Left ventricle myocardium superior (tissue), 1 donor: ENCODE measurements around the gene TEX19. TPM values are rescaled to one million over a fixed set of nuclear protein-coding genes. Genes with fewer than 3 reads are reported as not detected.
A peak's percentile ranks its signal among the peaks of the same experiment; 100 is the strongest.
"Not testable (repeated sequence)": the region's sequence is repeated elsewhere in the genome, so short reads cannot be mapped to it uniquely, and the experiment has no call there.

Experiments used
- ATAC-seq: fragments of 200-7000 bp; cut with Tn5 transposase; one replicate; pipeline ENCODE4 v1.9.1; 2020; ENCODE audit warnings: mild to moderate bottlenecking, moderate library complexity
- DNase-seq: peaks from one replicate; pipeline ENCODE4 v3.0.0-alpha.2; 2020
- intact Hi-C: fragments of 100-400 bp; cut with micrococcal nuclease; formaldehyde crosslinking; loops from one replicate; pipeline ENCODE4 v1.11.0; 2022
- total RNA-seq: library from RNA; stranded (reverse); fragmentation: NEBNext Ultra II Directional; extraction: Animal tissue kit (Norgen Biotek cat#: 25700); gene quantifications from one replicate; pipeline ENCODE4 v1.2.1, GENCODE V29; 2021
- donor health status: DM: no; HTN: yes; CAD: no; lungs with severe emphysema.

The TEX19 gene
- total RNA-seq, 1 donor from 2014 or later = not detected

DNA sequence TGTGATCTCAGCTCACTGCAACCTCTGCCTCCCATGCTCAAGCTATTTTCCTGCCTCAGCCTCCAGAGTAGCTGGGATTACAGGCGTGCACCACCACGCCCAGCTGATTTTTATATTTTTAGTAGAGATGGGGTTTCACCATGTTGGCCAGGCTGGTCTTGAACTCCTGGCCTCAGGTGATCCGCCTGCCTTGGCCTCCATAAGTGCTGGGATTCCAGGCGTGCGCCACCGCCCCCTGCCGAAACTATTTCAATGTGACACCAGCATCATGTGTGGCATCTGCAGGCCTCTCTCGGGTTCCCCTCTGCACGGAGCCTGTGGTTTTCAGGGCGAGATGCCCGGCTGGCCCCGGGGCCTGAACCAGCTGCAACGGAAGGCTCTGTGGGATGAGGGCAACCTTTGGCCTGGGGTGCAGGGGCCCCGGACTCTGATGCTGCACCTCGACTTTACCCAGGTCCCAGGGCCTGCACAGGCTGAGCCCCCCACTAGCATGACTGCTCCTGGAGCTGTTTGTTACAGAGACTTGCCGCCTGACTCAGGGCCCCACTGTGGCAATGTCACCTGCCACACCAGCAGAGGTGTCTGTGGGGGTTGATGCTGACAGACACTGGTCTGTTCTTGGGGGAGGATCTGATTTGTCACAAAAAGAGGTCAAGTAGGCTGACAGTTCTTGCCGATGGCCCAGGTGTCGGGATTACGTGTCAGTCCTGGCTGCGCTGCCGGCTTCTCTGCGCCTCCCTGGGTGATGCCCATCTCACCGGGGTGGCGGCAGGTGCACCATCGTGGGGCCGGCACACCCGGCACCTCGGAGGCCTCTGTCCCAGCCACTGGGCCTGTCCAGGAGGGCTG is 8.6 kb upstream of the TEX19 start:
- peak; percentile 31 for DNase-seq
- intact Hi-C loops = loop anchor here (10.0 kb wide), 1 partner anchor 54 kb away; no protein-coding TSS in a partner anchor
- no peak for ATAC-seq

DNA sequence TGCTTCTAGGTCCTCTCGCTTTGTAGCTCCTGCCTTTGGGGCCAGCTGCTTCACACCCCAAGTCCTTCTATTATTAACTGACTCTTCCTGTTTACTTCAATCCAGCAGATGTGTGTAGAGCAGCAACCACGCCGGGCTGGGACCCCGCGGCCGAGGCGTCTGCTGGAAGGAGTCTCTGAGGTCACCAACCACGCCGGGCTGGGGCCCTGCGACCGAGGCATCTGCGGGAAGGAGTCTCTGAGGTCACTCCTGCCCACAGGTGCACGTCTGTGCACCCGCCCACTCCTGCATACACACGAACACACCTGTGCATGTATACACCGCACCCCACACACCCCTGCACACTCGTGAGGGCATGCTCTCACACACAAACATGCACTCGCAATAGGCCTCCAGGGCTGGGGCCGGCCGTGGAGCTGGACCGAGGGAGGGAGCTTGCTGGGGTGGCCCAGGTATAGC is 7.8 kb upstream of the TEX19 start:
- peak; percentile 19 for DNase-seq

DNA sequence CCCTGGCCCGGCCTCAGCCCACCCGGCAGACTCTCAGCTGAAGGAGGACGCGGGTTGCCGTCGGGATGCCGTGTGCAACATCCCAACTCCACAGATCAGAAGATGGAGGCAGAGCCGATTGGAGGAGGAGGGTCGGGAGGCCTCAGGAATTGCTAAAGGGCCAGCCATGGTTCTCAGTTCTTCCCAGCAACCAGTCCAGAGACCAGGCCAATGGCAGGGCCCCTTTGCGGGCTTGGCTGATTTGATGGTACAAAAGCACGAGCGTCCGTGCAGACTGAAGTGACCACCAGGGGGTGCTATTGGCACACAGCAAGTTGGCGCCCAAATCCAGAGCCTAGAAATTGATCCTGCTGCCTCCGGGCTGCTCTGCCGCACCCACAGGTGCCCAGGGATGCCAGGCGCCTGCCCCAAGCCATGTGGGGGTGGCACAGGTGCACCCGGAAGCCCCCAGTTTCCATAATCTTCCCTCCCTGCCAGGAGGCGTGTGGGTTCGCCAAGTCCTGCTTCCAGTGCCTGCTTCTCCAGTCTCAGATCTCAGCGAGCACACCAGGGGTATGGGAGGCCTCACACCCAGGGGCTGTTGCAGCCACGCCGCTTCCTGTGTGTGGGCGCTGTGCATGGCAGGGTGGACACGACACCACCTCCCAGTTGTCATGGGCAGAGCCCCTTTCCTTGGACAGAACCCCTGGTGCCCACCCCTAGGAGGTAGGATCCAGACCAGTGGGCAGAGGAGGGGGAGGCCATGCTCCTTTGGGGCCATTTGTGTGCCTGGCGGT is 7.1 kb upstream of the TEX19 start:
- intact Hi-C loops = loop anchor here (10.0 kb wide), 1 partner anchor 53 kb away; no protein-coding TSS in a partner anchor
- peak; percentile 87 for DNase-seq
- peak; percentile 88 for ATAC-seq

More for the DNA sequence above, 7.8 kb upstream of the TEX19 start:
- peak; percentile 12 for ATAC-seq
- intact Hi-C loops = loop anchor here (10.0 kb wide), 1 partner anchor 54 kb away; no protein-coding TSS in a partner anchor

DNA sequence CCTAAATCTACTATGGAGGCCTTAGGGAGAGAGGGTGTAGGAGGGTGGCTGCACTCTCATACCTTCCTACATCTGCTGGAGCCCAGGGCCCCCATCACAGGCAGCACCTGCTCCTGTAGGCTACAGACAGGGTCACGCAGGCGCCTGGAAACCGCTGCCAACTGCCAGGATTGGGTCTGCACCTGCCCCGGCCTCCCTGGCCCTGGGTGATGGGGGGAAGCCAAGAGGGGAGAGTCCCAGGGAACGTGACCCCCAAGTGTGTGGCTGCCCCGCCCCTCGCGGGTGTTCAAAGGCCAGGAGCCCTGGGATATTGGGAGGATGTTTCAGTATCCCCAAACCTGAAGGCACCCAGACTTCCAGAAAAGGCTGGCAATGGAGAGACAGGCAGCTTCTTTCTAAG is 5.6 kb upstream of the TEX19 start:
- intact Hi-C loops = loop anchor here (10.0 kb wide), 1 partner anchor 51 kb away; no protein-coding TSS in a partner anchor
- DNase-seq (no peak), ATAC-seq (no peak)

DNA sequence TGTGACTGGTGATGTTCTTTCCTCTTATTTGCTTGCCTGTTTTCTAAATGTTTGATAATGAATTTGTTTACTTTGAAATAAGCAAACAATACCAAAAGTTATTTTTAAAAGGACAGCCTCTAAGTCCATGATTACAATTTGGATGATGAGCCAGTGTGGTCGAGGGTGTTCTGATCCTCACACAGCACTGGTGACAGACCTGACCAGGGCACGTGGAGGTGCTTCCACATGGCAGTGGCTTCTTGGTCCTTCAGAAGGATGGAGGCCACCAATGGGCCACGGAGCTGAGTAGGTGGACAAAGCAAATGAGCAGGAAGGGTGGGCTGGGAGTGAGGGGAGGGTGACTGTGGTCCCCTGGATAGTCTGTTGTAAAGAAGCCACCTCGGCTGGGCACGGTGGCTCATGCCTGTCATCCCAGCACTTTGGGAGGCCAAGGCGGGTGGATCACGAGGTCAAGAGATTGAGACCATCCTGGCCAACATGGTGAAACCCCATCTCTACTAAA is 4.2 kb upstream of the TEX19 start:
- intact Hi-C loops = loop anchor here (10.0 kb wide), 1 partner anchor 50 kb away; no protein-coding TSS in a partner anchor
- no peak for DNase-seq
- ATAC-seq = no peak

DNA sequence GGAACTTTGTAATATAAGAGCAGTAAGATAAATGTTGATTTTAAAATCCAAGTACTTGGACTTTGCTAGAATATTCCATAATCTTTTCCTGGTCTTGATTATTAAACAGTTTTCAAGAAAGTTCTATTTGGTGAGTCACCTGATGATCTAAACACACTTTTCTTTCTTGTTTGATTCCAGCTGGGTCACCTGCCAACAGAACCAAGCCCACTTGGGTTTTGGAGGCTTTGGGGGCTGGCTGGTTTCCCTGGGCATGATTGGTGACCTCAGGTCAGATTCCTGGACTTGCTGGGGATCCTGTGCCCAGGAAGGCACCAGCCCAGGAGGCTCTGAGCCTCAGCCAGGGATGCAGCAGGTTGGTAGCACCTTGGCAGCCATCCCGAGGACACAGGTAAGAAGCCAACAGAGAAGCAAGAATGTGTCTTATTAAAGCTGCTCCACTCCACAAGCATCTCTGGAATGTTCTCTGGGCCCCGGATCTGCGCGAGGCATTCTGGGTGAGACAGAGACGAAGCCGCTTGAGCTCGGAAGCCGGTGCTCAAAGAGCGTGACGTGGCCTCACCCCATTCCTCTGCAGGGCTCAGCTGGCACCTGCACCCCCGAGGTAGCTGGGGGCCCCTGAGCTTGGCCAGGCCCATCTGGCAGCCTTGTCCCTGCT is 3.1 kb upstream of the TEX19 start:
- intact Hi-C loops = loop anchor here (10.0 kb wide), 1 partner anchor 49 kb away; no protein-coding TSS in a partner anchor

DNA sequence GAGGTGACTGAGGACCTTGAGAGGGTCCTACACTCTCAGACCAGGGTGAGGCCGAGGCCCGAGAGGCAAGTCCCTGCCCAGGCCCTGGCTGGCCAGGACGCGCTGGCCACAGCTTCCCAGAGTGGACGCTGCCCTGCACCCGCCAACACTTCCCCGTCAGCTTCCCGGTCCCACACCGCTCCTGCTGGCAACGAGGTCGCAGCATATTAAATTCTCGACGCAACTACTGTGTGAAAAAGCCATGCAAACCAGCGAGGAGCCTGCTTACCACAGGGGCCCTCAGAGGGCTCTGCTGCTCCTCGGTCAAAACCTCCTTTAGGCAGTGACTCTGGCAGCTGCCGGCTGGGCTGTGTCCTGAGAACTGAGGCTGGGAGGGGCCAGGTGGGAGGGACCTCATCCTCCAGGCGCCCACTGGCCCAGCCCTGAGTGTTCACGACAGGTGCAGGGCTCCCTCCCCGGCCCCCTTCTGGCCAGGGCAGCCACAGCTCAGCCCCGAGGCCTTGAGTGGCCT is 2.1 kb upstream of the TEX19 start:
- intact Hi-C loops = loop anchor here (10.0 kb wide), 1 partner anchor 48 kb away; no protein-coding TSS in a partner anchor
- no peak for DNase-seq
- ATAC-seq = no peak

More for the DNA sequence above, 3.1 kb upstream of the TEX19 start:
- no peak for DNase-seq
- ATAC-seq = no peak

DNA sequence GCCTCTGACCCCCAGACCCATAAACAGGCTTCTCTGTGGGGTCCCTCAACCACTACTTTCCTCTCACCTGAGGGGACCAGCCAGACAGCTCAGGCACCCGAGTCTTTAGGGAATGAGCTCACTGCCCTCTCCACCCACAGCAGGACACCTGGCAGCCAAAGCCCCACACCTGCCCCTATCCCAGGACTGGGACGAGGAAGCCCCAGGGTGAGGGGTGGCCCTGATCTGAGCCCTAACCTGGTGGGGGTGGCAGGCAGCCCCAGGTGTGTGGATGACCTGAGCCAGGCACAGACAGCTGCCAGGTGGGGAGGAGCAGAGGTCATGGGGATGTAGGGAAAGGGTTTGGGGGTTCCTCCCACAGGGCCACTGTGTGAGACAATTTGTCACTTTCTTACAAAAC is 1.7 kb upstream of the TEX19 start:
- intact Hi-C loops = loop anchor here (10.0 kb wide), 1 partner anchor 47 kb away; no protein-coding TSS in a partner anchor
- DNase-seq (no peak), ATAC-seq (no peak)

DNA sequence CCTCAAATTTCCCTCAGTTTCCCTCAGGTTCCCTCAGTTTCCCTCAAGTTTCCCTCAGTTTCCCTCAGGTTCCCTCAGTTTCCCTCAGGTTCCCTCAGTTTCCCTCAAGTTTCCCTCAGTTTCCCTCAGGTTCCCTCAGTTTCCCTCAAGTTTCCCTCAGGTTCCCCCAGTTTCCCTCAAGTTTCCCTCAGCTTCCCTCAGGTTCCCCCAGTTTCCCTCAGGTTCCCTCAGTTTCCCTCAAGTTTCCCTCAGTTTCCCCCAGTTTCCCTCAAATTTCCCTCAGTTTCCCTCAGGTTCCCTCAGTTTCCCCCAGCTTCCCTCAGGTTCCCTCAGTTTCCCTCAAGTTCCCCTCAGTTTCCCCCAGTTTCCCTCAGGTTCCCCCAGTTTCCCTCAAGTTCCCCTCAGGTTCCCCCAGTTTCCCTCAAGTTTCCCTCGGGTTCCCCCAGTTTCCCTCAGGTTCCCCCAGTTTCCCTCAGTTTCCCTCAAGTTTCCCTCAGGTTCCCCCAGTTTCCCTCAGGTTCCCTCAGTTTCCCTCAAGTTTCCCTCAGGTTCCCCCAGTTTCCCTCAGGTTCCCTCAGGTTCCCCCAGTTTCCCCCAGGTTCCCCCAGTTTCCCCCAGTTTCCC is 516 bp downstream of the TEX19 start:
- ATAC-seq, DNase-seq: not testable (repeated sequence)
- intact Hi-C loops = loop anchor here (10.0 kb wide), 1 partner anchor 45 kb away; no protein-coding TSS in a partner anchor

DNA sequence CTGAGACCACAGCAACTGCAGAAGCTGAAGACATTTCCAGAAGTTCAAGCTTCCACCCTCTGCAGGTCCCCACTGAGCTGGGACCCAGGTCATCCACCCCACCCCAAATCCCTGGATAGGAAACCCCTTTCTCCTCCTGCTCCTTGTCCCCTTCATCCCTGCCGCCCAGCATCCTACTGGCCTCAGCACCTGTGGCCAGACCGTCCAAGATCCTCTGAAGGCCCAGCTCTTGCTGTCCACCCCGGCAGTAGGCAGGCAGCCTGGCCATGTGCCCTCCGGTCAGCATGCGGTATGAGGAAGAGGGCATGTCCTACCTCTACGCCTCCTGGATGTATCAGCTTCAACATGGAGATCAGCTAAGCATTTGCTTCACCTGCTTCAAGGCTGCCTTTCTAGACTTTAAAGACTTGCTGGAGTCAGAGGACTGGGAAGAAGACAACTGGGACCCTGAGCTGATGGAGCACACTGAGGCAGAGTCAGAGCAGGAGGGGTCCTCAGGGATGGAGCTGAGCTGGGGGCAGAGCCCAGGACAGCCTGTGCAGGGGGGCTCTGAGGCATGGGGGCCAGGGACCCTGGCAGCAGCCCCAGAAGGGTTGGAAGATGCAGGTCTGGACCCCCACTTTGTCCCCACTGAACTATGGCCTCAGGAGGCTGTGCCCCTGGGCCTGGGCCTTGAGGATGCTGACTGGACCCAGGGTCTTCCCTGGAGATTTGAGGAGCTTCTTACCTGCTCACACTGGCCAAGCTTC is 3.0 kb downstream of the TEX19 start:
- ATAC-seq (no peak), DNase-seq (no peak)
- intact Hi-C loops = no loop called here

DNA sequence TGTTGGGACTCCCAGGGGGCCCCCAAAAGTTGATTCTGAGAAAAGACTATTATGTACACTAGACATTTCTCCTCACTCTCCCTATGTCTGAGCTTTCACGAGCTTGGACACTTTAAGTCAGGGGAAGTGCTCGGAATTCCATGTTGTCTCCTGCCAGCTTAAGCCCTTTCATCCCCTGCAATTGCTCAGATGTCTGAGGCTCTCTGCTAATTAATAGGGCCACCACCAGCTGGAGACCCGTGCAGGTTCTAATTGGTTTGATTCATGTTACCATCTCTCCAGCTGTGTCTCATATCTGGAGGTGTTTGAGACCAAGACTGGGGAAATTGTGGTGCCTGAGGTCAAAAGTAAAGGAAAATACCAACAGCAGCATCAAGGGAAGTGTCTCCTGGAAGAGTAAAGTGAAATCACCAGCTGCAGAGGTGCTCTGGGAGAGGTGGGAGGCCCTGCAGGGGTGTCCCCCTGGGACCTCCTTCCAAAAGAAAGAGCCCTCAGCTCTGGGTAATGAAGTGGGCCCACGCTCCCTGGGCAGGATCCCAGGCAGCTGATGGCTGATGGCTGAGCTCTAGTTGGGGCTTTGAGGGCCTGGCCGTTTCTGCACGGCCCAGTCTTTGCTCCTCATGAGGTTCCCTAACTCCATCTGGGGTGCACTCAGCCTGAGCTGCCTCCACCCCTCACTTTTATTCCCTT is 6.7 kb downstream of the TEX19 start:
- ATAC-seq (no peak), DNase-seq (no peak)
- intact Hi-C loops = no loop called here

DNA sequence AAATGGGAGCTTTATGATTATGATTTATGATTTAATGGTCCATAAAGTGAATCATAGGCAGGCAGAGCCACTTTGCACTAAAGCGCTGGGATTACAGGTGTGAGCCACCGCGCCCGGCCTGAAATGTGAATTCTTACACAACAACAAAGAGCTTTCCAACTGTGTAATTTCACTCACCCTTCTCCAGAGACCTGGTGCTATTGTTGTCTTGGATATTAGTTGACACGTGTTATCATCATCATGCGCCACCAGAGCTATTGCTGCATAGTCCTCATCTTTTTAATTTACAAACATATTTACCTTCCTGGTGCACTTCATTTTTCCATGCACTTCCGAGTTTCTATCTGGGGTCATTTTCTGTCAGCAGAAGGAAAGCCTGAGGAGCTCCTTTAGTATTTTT is 7.7 kb downstream of the TEX19 start:
- intact Hi-C loops = no loop called here
- ATAC-seq (no peak), DNase-seq (no peak)

DNA sequence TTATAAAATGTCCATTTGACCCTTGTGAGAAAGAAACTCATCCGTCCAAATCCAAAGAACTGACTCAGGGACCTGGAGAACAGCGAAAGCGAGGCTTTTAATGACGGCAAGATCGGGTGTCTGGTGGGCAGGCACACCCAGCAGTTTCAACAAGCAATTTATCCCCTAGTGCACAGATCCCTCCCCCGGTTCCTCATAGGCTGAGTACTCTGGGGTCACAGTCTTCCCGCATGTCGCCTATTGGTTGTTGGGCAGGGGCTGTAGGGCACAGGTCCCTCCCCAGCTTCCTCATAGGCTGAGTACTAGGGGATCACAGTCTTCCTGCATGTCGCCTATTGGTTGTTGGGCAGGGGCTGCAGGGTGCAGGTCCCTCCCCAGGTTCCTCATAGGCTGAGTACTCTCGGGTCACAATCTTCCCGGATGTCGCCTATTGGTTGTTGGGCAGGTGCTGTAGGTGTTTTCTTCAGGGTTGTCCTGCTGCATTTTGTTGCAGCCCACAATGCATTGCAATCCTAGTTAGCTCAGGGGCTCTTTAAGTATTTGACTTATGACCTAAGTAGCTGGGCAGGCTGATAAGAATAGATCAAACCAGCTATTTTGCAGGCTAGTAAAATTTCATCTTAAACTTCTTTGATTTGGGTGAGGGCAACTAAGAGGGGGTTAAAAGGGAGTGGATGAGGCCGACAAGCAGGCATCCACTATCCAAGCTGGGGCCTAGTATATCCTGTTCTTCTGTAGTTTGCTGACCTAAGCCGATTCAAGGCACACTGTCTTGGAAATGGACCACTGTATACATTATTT is 8.9 kb downstream of the TEX19 start:
- ATAC-seq = no peak
- DNase-seq = no peak
- intact Hi-C loops = no loop called here

DNA sequence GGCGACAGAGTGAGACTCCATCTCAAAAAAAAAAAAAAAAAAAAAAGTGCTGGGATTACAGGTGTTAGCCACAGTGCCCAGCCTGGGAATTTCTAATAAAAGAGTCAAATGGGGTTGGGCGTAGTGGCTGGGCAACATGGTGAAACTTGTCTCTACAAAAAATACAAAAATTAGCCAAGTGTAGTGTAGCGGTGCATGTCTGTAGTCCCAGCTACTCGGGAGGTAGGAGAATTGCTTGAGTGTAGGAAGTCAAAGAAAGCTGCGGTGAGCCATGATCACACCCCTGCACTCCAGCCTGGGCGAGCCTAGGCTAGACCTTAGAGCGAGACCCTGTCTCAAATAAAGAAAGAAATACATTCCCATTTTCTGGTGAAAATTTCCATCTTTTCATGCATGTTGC is 10.2 kb downstream of the TEX19 start:
- intact Hi-C loops = no loop called here
- ATAC-seq (no peak), DNase-seq (no peak)

DNA sequence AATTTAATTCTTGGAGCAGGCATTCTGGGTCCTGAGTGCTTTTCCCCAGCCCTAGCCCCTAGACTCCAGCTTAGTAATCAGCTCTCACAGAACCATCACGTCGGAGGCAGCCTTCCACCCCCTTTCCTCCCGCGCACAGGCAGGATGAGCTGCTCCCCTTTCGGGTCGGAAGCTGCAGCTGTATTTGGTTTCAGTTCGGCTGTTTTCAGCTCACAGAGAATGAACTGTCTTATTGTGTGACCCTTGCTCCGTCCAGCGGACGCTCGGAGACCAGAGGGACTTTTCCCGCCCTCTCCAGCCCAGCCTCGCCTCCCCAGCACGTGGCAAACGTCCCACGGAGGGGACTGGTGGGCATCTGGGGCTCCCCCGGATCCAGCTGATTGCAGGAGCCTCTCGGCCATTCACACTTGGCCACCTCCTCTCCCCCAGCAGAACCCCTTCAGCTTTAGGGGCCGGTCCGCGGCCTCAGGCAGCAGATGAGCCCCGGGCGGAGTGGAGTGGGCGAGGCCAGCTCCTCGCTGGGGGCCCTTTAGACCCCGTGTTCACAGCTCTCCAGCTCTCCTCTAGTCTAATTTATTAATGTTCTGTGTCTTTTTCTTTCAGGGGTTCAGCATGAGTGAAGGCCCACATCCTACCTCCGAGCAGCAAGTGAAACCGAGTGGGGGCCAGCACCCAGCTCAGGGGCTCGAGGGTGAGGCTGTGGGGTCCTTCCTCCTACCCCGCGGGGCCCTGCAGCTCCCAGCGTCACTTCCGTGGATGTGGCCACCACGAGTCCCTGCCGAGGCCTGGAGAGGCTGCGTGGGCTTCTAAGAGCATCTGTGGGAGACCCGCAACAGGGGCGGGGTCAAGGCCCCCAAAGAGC is 11.7 kb downstream of the TEX19 start:
- ATAC-seq (peak; percentile 31), DNase-seq (no peak)
- intact Hi-C loops = no loop called here
